Gastrocnemius medialis (tissue), 4 donors: ENCODE measurements around the gene SLX9.

ENCODE experiments used
- CTCF ChIP-seq, 5 experiments: fragments of 450-650 bp in 3 of 5; fragments of 200-600 bp in 2 of 5; sonication (generic) in 2 of 5; IDR thresholded peaks in 4 of 5; conservative IDR thresholded peaks in 1 of 5; 1 replicate in 4 of 5; 2 replicates in 1 of 5; pipeline ENCODE4 v1.5.1; 2016 to 2019; ENCODE audit warnings: antibody characterized with exemption in 5 of 5, mild to moderate bottlenecking in 3 of 5, moderate library complexity in 3 of 5
- POLR2A ChIP-seq, 2 donors: fragments of 450-650 bp; IDR thresholded peaks; one replicate each; pipeline ENCODE4 v1.6.1; 2017; ENCODE audit warnings: antibody characterized with exemption in 2 of 2, mild to moderate bottlenecking in 2 of 2, moderate library complexity in 2 of 2

DNA sequence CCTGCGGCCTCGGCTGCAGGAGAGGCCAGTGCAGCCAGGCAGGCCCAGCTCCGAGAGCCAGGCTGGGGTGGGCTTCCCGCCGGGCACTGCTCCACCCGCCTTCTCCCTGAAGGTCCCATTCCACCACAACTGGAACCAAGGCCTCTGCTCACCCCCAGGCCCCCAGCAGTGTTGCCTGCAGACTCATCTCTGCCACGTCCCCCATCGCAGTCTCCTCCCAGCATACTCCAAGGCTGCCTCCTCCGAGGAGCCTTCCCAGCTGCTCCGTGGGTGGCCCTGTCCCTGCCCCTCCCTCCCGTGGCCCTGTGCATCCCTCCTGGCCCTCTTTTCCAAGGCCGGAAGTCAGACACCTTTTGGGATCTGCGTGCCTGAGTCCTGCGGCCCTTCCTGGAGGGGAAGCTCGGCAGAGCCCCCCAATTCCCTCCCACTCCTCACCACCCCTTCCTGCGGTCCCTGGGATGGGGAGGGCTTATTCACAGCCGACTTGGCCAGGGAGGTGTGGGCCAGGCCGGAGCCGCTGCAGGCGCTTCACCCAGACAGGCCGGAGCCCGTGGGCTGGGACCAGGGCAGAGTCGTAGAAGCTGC, 47.6 kb downstream of the SLX9 start:
- no peak for TF ChIP-seq CTCF (IDR thresholded peaks at IDR 0.05 in 4 of 5, conservative IDR thresholded peaks at IDR 0.05 in 1 of 5)
- no peak for TF ChIP-seq POLR2A (IDR thresholded peaks at IDR 0.05)
